AG04449 (cell line): Measurements from ENCODE around the gene ITPK1.

ENCODE experiments used
- CTCF ChIA-PET: fragments of 350-600 bp; formaldehyde crosslinking; extraction: SDS; loops from one replicate; lab custom pipeline; 2021; ENCODE audit warnings: antibody characterized with exemption; lab: Yijun Ruan, JAX
- POLR2A ChIA-PET: fragments of 400-600, 350-600 bp; formaldehyde crosslinking; extraction: SDS; loops from one replicate; lab custom pipeline; 2020; ENCODE audit warnings: antibody characterized with exemption, inconsistent platforms; lab: Yijun Ruan, JAX
- DNase-seq: peaks from one replicate; pipeline ENCODE4 v3.0.0-alpha.2; 2010; ENCODE audit warnings: low read depth, low spot score
- H3K4me3 ChIP-seq: 2 replicates; pipeline ENCODE4 v1.5.1; 2011; ENCODE audit warnings: low read depth, mild to moderate bottlenecking, control low read depth, low read length
- CTCF ChIP-seq: IDR thresholded peaks from one replicate; pipeline ENCODE4 v1.5.1; 2011; ENCODE audit warnings: mild to moderate bottlenecking, moderate library complexity, low read length, control low read depth, inconsistent platforms; ENCODE audit not compliant: insufficient read depth; ENCODE audit errors: missing control alignments

Gene ITPK1

DNA sequence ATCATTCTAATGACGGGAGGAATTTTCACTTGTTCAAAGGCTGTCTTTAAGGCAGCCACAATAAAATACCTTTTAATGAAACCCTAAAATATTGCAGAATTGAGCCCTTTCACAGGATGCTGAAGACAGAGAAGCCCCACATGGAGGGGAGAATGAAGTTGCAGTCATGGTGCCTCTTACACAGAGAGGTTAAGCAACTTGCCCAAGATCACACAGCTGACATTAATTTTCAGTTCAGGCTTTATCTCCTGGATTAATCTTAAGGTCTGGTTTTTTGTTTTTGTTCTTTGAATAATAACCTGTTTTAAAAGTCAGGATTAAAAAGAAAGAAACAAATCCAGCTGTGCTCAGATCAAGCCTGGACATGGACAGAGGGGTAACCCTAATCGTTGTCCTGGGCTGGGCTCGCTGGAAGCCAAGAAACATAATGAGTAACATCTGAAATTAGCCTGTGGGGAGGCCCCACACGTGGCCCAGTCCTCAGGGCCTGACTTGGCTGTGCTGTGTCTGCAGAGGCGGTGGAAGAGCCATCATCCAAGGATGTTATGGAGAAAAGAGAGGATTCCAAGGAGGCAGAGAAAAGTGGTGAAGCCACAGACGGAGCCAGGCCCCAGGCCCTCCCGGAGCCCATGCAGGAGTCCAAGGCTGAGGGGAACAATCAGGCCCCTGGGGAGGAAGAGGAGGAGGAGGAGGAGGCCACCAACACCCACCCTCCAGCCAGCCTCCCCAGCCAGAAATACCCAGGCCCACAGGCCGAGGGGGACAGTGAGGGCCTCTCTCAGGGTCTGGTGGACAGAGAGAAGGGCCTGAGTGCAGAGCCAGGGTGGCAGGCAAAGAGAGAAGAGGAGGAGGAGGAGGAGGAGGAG lies 184.8 kb downstream of the ITPK1 start:
- CTCF ChIA-PET = interaction anchor here (0.7 to 1.9 kb wide), 4 partner anchors 11 to 202 kb away, joined by 4 to 6 read pairs (median 4); no protein-coding TSS in a partner anchor
- H3K4me3 ChIP-seq = no peak overlapping the region
- TF ChIP-seq CTCF = no peak
- POLR2A ChIA-PET = no interaction called here
- no peak for DNase-seq

DNA sequence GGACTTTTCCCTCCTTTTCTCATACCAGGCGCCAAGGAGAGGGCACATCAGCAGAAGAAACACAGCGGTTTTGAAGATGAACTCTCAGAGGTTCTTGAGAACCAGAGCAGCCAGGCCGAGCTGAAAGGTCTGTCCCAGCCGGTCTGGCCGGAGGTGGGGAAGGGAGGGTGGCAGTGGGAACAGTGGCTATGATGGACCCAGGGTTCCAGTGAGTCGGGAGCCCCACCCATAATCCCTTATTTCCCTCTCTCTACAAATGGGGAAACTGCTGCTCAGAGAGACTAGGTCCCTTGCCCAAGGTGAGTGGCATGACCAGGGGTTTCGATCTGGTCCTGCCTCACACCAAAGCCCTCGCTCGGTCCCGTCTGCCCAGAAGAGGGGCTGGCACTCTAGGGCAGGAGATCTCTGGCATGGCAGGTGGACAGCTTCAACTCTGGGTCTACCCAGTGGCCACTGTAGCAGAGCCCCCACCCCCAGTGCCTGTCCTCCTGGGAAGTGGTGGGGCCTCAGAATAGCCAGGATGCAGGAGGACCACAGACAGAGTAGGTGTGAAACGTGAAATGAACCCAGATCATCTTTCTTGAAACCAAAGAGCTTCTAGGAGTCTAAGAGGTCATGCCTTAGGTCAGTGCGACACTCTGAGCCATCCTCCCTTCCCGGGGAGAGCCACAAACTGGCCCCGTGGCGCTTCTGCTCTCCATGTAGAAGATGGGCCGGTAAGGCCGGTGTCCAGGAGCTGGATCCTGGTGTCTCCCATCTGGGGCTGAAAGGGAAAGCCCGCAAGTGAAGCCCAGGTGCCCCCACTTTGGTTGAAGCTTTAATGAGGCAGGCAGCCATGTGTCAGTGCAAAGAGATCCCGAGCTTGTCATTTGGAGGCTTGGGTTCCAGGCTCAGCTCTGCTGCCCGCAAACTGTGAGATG lies 185.8 kb downstream of the ITPK1 start:
- TF ChIP-seq CTCF = no peak
- CTCF ChIA-PET = interaction anchor here (0.7 to 1.9 kb wide), 5 partner anchors 12 to 203 kb away, joined by 4 to 6 read pairs (median 4); no protein-coding TSS in a partner anchor
- H3K4me3 ChIP-seq = no peak overlapping the region
- no peak for DNase-seq
- POLR2A ChIA-PET = no interaction called here

DNA sequence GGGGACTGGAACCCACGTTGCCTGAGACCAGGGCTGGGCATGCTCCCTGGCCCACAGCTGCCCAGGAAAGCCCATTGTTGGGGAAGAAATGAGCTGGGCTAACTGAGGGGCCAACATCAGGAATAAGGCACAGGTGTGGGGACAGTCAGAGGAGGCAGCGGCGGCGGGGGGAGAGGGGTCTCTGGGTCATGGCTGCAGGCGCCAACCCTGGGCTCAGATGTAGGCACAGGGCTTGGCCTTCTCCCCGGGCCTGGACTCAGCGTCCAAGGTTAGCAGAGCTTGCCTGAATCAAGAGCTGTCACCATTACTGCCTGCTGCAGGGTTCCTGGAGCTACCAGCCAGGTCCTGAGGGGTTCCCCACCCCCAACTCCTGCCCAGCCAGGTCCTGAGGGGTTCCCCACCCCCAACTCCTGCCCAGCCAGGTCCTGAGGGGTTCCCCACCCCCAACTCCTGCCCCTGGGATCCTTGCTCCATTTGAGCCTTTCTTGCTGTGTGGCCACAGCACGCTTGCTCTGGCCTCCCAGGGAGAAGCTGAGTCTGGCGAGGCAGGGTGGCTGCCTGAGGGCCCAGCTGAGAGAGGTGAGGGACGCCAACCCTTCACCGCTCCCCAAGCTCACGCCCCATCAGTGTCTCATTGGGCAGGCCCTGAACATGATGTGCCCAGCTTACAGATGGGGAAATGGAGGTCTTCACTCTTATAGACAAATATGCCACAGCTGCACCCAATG lies 186.6 kb downstream of the ITPK1 start:
- TF ChIP-seq CTCF = no peak
- ChIA-PET POLR2A (no interaction called here), CTCF (interaction anchor here (1.0 to 1.6 kb wide), 2 partner anchors 23 to 184 kb away, joined by 4 to 5 read pairs; no protein-coding TSS in a partner anchor)
- no peak overlapping the region for H3K4me3 ChIP-seq
- DNase-seq = no peak

DNA sequence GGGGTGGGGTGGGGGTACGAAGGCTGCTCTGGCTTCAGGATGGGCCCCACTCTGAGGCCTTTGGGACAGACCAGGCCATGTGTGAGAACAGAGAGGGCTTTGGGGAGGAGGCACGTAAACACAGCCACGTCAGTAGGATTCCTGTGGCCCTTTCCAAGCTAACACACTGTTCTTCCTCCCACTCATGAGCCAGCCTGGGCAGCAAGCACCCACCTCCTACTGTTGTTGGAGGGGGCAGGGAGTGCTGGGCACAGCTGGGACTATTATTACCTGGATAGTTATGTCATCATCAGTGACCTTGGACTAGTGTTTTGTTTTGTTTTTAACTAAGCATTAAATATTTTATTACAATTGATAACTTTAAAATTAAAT lies 187.5 kb downstream of the ITPK1 start:
- no peak for DNase-seq
- POLR2A ChIA-PET = no interaction called here
- CTCF ChIA-PET = no interaction called here
- TF ChIP-seq CTCF = no peak
- no peak overlapping the region for H3K4me3 ChIP-seq

DNA sequence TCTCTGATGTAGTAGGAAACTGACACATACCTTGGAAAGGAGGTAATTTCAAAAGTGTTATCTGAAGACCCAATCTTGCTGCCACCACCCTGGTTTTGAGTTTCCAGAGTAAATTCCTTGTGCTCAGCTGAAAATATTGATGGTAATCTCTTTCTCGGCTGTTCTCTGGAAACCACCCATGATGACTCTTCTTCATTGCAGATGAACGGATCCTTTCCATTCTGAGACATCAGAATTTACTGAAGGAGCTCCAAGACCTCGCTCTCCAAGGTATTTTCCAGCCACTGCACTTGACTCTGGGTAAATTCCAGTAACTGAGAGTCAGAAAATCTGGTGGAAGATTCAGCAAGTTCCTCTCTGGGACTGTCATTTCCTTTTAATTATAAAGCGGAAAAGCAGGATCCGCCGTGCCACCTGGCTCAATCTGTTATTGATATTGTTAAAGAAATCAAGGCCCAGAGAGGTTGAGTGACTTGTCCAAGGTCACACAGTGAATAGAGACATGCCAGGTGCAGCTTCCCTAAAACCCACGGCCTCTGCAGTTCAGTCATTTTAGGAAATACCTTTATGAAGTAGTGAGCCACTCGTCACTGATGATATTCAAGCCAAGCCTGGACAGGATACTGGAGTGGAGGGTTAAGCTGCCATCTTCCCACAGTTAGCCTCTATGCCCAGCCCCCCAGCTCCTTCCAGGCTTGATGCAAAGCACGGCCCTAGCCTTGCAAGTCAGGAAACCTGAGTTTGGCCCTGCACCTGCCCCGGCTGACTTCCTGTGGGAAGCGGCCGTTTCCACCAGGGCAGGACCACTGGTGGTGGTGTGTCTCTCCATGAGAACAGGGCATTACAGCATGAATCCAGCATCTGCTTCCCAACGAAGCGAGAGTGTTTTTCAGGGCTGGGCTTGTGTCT lies 188.1 kb downstream of the ITPK1 start:
- no peak for TF ChIP-seq CTCF
- POLR2A ChIA-PET = no interaction called here
- DNase-seq = no peak
- H3K4me3 ChIP-seq = no peak overlapping the region
- CTCF ChIA-PET = no interaction called here
